CD4-positive, alpha-beta T cell treated with Interleukin-10 for 1 hour (primary cell): ENCODE results near the gene RNF31.
A peak's percentile ranks its signal among the peaks of the same experiment; 100 is the strongest.

Source experiments
- DNase-seq: peaks from one replicate; pipeline ENCODE4 v3.0.0-alpha.2; 2020

RNF31 gene

DNA sequence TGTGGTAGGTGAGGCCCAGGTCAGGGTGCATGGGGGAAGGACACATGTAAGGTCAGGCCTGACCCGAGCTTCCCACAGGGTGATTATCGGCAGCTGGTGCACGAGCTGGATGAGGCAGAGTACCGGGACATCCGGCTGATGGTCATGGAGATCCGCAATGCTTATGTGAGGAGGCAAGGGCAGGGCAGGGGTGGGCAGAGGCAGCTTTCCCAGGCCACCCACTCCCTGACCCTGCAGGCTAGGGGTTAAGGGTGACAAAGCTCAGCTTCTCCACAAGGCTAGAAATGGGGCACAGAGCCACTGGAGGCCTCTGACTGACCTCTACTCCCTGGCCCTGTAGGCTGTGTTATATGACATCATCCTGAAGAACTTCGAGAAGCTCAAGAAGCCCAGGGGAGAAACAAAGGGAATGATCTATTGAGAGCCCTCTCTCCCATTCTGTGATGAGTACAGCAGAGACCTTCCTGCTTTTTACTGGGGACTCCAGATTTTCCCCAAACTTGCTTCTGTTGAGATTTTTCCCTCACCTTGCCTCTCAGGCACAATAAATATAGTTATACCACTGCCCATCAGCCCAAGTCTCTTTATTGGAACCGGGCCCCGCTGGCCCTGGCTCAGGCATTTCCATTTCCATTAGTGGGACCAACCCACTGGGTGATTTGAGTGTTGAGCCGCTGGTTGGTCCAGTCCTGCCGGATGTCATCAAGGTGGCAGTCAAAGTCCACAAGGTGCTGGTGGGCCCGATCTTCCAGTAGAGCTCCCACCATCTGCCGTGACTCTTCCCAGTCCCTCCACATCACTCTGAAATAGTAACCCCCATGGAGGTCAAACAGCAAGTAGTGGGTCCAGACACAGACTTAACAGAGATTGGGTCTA, 8.7 kb upstream of the RNF31 start:
- DNase-seq: no peak

GRCh38 chr14:24139272-24139934, 7.9 kb upstream of the RNF31 start:
- peak; percentile 32 for DNase-seq

DNA sequence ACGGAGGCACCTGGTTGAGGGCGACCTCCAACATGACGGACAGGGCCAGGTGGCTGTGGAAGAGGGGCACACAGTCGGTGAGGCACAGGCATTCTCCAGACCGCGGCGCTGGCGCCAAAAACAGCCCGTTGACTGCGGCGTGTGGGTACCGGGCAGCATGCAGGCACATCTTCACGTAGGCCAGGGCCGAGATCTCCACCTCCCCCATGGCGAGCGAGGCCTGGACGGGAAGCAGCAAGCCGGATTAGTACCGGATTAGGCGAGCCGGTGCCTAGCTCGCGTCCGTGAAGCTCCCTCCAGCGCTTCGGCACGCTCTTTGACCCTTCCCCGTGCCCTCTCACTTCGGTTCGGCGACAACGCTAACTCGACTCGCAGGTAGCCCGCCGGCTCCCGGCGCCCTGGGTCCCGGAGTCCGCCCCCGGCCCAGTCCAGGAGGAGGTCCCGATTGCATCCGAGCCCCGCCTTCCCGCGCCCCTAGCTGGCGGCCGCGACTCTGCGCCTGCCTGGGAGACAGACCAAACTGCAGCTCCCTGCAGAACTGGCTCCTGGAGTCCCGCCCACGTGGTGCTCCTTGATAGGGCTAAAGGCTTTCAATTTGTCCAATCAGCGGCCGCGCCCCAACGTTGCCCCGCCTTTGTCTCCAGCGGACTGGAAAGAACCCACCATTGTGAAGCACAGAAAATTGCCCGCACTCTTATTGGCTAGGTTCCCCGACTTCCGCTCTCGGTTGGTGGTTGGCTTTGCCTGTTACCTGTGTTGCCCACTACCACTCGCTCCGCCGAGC, 6.0 kb upstream of the RNF31 start, which contains the start of gene EMC9:
Gene EMC9 (minus strand): TSS at position 495 of the 784 bp plus-strand sequence. CDS start 287 bp downstream, at position 208.
- DNase-seq: peak; percentile 100

DNA sequence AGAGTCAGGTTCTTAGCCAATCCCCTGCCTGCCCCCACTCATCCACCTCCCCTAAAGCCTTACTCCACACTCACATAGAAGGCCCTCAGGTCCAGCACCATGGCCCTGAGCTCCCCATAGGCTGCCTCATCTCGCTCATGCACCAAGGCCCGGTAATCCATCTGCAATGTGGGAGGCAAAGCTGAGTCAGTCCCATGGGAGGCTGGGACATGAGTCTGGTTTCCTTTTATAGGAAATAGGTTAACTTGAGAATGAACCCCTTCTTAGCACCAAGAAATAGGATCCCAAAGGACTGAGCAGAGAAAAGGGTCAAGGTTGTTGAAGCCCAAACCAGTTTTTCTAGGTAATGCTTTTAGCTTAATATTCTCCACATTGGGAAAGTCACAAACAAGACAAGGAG, 3.8 kb upstream of the RNF31 start:
- DNase-seq: no peak

DNA sequence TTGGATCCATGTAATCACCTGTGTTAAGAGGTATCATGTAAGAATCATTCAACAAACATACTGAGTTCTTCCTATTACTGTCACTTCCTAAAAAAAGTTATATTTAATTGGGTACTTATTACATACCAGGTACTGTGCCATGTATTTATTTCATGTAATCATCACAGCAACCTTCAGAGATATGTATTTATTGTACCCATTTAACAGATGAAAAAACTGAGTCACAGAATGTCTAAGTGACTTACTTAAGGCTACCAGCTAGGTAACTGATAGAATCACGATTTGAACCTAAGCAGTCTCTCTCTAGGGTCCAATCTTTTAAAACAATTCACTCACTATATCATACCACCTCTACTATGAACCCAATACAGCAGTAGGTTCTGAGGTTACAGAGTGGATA, 2.8 kb upstream of the RNF31 start:
- DNase-seq: no peak

GRCh38 chr14:24145219-24145618, 2.1 kb upstream of the RNF31 start:
- DNase-seq: no peak

DNA sequence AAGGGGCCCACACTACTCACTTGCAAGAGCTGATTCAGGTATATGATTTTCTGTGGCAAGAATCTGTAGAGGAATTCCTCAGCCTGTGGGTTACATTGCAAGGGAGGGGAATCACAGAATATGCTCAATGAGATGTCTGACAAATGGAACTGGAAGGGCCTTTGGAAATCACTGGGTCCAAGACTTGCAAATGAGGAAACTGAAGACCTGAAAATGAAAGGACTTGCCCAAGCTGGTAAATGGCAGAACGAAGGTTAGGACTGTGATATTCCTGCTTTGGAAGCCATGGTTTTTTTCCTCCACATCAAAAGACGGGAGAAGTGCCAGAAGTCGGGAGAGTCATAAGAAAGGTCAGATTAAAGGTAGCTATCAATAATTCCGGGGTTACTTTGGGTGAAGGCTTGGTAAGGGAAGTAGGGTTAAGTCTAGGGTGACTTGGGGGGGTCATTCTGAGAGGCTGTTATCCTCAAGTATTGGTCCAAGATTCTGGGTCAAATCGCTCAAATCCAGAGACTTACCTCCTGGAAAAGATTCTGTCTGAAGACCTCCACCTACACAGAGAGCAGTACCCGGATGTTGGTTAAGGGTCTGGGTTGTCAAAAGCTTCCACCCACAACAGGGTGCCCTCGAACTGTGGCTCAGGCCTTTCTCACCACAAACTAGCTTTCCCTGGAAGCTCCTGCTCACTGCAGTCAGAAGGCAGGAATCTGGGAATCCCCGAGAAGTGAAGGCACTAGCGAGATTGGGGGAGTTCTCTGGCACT, 1.4 kb upstream of the RNF31 start:
- no peak for DNase-seq

GRCh38 chr14:24146453-24146977, 783 bp upstream of the RNF31 start, which contains the start of gene PSME2:
Gene PSME2 (minus strand): TSS chr14:24146610. CDS start chr14:24146581, 29 bp downstream.
- peak; percentile 90 for DNase-seq

GRCh38 chr14:24147761-24148428, 597 bp downstream of the RNF31 start:
- no peak for DNase-seq

GRCh38 chr14:24149302-24149969, 2.1 kb downstream of the RNF31 start:
- no peak for DNase-seq

DNA sequence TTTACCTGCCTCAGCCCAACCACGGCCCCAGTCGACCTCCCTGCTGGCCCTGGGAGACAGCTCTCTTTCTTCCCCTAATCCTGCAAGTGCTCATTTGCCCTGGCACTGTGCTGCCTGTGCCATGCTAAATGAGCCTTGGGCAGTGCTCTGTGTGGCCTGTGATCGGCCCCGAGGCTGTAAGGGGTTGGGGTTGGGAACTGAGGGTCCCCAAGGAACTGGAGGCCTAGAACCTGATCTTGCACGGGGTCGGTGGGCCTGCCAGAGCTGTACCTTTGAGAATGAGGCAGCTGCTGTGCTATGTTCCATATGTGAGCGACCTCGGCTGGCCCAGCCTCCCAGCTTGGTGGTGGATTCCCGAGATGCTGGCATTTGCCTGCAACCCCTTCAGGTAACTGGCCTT, 2.8 kb downstream of the RNF31 start:
- DNase-seq: no peak

GRCh38 chr14:24150567-24150966, 3.3 kb downstream of the RNF31 start:
- no peak for DNase-seq

GRCh38 chr14:24150993-24151392, 3.7 kb downstream of the RNF31 start:
- no peak for DNase-seq

GRCh38 chr14:24151404-24152080, 4.2 kb downstream of the RNF31 start:
- no peak for DNase-seq

GRCh38 chr14:24155100-24155499, 7.8 kb downstream of the RNF31 start:
- DNase-seq: no peak

DNA sequence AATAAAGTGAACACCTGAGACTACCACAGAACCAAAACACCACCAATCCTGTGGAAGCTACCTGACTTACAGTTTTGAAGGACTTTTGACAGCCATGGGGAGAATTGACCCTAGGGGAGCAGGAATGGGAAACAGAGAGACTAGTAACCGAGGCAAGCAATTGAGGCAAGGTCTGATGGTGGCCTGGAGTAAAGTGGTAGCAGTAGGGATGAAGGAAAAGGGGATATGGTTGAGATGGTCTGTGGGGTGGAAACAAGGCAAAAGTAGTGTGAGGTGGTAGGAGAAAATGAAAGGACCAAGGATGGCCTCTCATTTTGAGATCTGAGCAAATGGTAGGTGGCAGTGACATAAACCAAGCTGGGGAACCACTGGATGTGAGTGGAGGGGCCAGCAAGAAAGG, 9.5 kb downstream of the RNF31 start:
- DNase-seq: no peak

- DNase-seq: no peak
Observed at GRCh38 chr14:24157331-24157730, 10.0 kb downstream of the RNF31 start.

GRCh38 chr14:24159777-24160498, 12.6 kb downstream of the RNF31 start:
- no peak for DNase-seq

DNA sequence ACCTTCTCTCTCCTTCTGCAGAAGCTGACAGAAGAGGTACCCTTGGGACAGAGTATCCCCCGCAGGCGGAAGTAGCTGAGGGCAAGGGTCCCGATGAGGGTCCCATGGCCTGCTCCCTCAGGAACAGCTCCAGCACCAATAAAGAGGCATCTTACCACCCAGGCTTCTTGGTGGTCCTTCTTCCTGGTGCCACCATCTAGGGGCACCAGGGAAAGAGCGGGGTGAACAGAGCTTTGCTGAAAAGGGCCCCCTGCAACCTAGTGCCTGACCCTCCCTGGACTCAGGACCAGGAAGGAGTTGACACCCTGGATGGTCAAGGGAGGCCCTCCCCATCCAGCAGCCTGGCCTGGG, 13.2 kb downstream of the RNF31 start:
- DNase-seq: no peak
